Keratinocyte (primary cell): Measurements from ENCODE around the gene ANTKMT.

Experiments used
- CTCF ChIP-seq, 3 experiments: IDR thresholded peaks in 1 of 3; conservative IDR thresholded peaks in 1 of 3; optimal IDR thresholded peaks in 1 of 3; 2 replicates in 2 of 3; 3 replicates in 1 of 3; pipeline versions ENCODE3 to v1.5.1; 2011; ENCODE audit warnings: low read length in 3 of 3, mild to moderate bottlenecking in 3 of 3, moderate library complexity in 2 of 3, control low read depth in 1 of 3, inconsistent platforms in 1 of 3; ENCODE audit not compliant: insufficient read depth in 2 of 3; ENCODE audit errors: extremely low read depth in 1 of 3
- EZH2 ChIP-seq: IDR thresholded peaks from one replicate; pipeline ENCODE4 v1.6.1; 2012; ENCODE audit warnings: inconsistent platforms, mild to moderate bottlenecking, low read length, moderate library complexity

DNA sequence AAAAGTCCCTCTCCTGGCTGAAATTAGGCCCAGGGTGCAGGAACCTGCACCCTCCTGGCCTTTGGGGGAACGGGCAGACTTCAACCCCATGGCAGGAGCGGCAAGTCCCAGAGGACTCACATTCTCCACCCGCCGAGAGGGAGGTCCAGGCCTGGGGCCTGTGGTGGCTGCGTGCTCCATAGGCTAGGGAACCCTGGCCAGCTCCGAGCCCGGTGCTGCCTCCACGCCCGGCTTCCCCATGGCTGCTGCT is 5.2 kb downstream of the ANTKMT start:
- TF ChIP-seq CTCF (optimal IDR thresholded peaks at IDR 0.05 in 1 of 3, IDR thresholded peaks at IDR 0.05 in 1 of 3, conservative IDR thresholded peaks at IDR 0.05 in 1 of 3; ENCODE audit: extremely low read depth in 1 of 3, insufficient read depth in 2 of 3, low read length in 3 of 3) = no peak
- TF ChIP-seq EZH2 = no peak
